Mesodermal cell (in vitro differentiated cells): Measurements from ENCODE around the gene SMIM29.
"Not testable (repeated sequence)": the region's sequence is repeated elsewhere in the genome, so short reads cannot be mapped to it uniquely, and the experiment has no call there.

Experiments
- H3K27ac ChIP-seq: 2 replicates; pipeline ENCODE4 v1.7.0; 2013; ENCODE audit warnings: mild to moderate bottlenecking, low read depth, low read length, moderate library complexity; ENCODE audit not compliant: severe bottlenecking
- H3K36me3 ChIP-seq: 2 replicates; pipeline ENCODE4 v1.7.1; 2013; ENCODE audit warnings: mild to moderate bottlenecking, low read length, moderate library complexity; ENCODE audit not compliant: control insufficient read depth, insufficient read depth
- H3K4me1 ChIP-seq: one replicate; pipeline ENCODE4 v1.7.1; 2013; ENCODE audit warnings: mild to moderate bottlenecking, low read length; ENCODE audit not compliant: insufficient read depth, control insufficient read depth, poor library complexity, severe bottlenecking
- H3K4me3 ChIP-seq: 2 replicates; pipeline ENCODE4 v1.7.0; 2013; ENCODE audit warnings: low read length, control low read depth, mild to moderate bottlenecking; ENCODE audit not compliant: insufficient read depth, poor library complexity, severe bottlenecking; ENCODE audit errors: extremely low read depth
- H3K9me3 ChIP-seq: 2 replicates; pipeline ENCODE4 v1.7.1; 2013; ENCODE audit warnings: mild to moderate bottlenecking, low read length, moderate library complexity; ENCODE audit not compliant: control insufficient read depth
- WGBS, 2 experiments: methylation state at CpG; one replicate each; pipeline ENCODE4 v1.1.5; 2013; ENCODE audit warnings: missing lambda C conversion rate in 2 of 2; ENCODE audit not compliant: insufficient coverage in 2 of 2; 5-methylcytosine and 5-hydroxymethylcytosine counted together

Gene SMIM29

GRCh38 chr6:34263484-34263883 lies 14.7 kb upstream of the SMIM29 start:
- 95 to 98% methylated on average over 12 to 23 of the region's 23 CpGs for WGBS, 2 experiments
- not testable (repeated sequence) for H3K9me3 ChIP-seq, H3K36me3 ChIP-seq, H3K4me1 ChIP-seq, H3K4me3 ChIP-seq, H3K27ac ChIP-seq

GRCh38 chr6:34260576-34261267 lies 11.9 kb upstream of the SMIM29 start:
- H3K9me3 ChIP-seq = peaks cover 4% of the 10 kb centered on the region
- 90 to 94% methylated on average over 14 to 15 of the region's 17 CpGs for WGBS, 2 experiments
- no peak overlapping the region for H3K27ac ChIP-seq
- no peak overlapping the region for H3K4me3 ChIP-seq
- H3K36me3 ChIP-seq = no peaks in the 10 kb centered on the region
- H3K4me1 ChIP-seq = no peaks in the 10 kb centered on the region

GRCh38 chr6:34259529-34260069 lies 10.8 kb upstream of the SMIM29 start:
- no peak overlapping the region for H3K27ac ChIP-seq
- 100% methylated on average over 3 of the region's 6 CpGs for WGBS, 2 experiments
- H3K4me1 ChIP-seq = no peaks in the 10 kb centered on the region

GRCh38 chr6:34252395-34252794 lies 3.6 kb upstream of the SMIM29 start:
- not testable (repeated sequence) for H3K4me1 ChIP-seq, H3K36me3 ChIP-seq, H3K4me3 ChIP-seq, H3K9me3 ChIP-seq, H3K27ac ChIP-seq
- 100% methylated on average over 1 of the region's 2 CpGs; no CpG with 5 or more reads in 1 of the 2 experiments for WGBS, 2 experiments

More at GRCh38 chr6:34259529-34260069, 10.8 kb upstream of the SMIM29 start:
- Histone ChIP-seq H3K36me3 (no peaks in the 10 kb centered on the region), H3K4me3 (no peak overlapping the region), H3K9me3 (peaks cover 4% of the 10 kb centered on the region)

- Histone ChIP-seq H3K4me3 (peak overlapping the region; percentile 70), H3K27ac (peak overlapping the region; percentile 53), H3K9me3 (no peaks in the 10 kb centered on the region), H3K36me3 (peaks cover 9% of the 10 kb centered on the region), H3K4me1 (peaks cover 12% of the 10 kb centered on the region)
- WGBS, 2 experiments = 73 to 89% methylated on average over 11 to 13 of the region's 18 CpGs
These were observed 859 bp upstream of the SMIM29 start for GRCh38 chr6:34249469-34250261.

- no peaks in the 10 kb centered on the region for H3K9me3 ChIP-seq
- peak overlapping the region; percentile 64 for H3K27ac ChIP-seq
- H3K4me3 ChIP-seq = peak overlapping the region; percentile 70
- peaks cover 21% of the 10 kb centered on the region for H3K36me3 ChIP-seq
- H3K4me1 ChIP-seq = peaks cover 26% of the 10 kb centered on the region
- 2 to 3% methylated on average over 7 to 11 of the region's 17 CpGs for WGBS, 2 experiments
These were observed 544 bp downstream of the SMIM29 start for GRCh38 chr6:34248198-34248726.

GRCh38 chr6:34247481-34248197 lies 1.2 kb downstream of the SMIM29 start:
- Histone ChIP-seq H3K9me3 (no peaks in the 10 kb centered on the region), H3K27ac (peak overlapping the region; percentile 64), H3K4me1 (peaks cover 32% of the 10 kb centered on the region), H3K4me3 (peak overlapping the region; percentile 70), H3K36me3 (peaks cover 27% of the 10 kb centered on the region)
- 83 to 95% methylated on average over 5 of the region's 6 CpGs for WGBS, 2 experiments

- H3K36me3 ChIP-seq = peaks cover 35% of the 10 kb centered on the region
- peaks cover 40% of the 10 kb centered on the region for H3K4me1 ChIP-seq
- WGBS, 2 experiments = 71 to 72% methylated on average over 3 to 7 of the region's 8 CpGs
- H3K4me3 ChIP-seq = no peak overlapping the region
- no peak overlapping the region for H3K27ac ChIP-seq
- H3K9me3 ChIP-seq = no peaks in the 10 kb centered on the region
These were observed 2.0 kb downstream of the SMIM29 start for GRCh38 chr6:34246563-34247391.

- peaks cover 46% of the 10 kb centered on the region for H3K4me1 ChIP-seq
- WGBS, 2 experiments = 25% methylated on average over 1 of the region's 2 CpGs; no CpG with 5 or more reads in 1 of the 2 experiments
These were observed 2.6 kb downstream of the SMIM29 start for GRCh38 chr6:34246249-34246562.

GRCh38 chr6:34245761-34246140 lies 3.1 kb downstream of the SMIM29 start:
- H3K36me3 ChIP-seq = peaks cover 45% of the 10 kb centered on the region
- 100% methylated on average over 1 of the region's 7 CpGs; no CpG with 5 or more reads in 1 of the 2 experiments for WGBS, 2 experiments
- H3K4me3 ChIP-seq, H3K9me3 ChIP-seq, H3K27ac ChIP-seq: not testable (repeated sequence)
- H3K4me1 ChIP-seq = peaks cover 51% of the 10 kb centered on the region

More at GRCh38 chr6:34246249-34246562, 2.6 kb downstream of the SMIM29 start:
- Histone ChIP-seq H3K4me3 (no peak overlapping the region), H3K9me3 (no peaks in the 10 kb centered on the region), H3K36me3 (peaks cover 41% of the 10 kb centered on the region), H3K27ac (no peak overlapping the region)
